Motor neuron (in vitro differentiated cells): ENCODE data around the gene KMO. TPM values are rescaled to one million over a fixed set of nuclear protein-coding genes. Genes with fewer than 3 reads are reported as not detected.

ENCODE experiments used
- ATAC-seq, 8 experiments: fragments of 200-7000 bp; cut with Tn5 transposase; replicated peaks in 6 of 8; 2 replicates each; pipeline ENCODE4 v1.8.0; 2021; ENCODE audit warnings: mild to moderate bottlenecking in 8 of 8, moderate library complexity in 8 of 8
- H3K27ac ChIP-seq, 2 donors: fragments of 250-450 bp; sonication (Bioruptor Pico); 2 replicates each; pipeline ENCODE4 v1.9.0; 2021; ENCODE audit warnings: antibody characterized with exemption in 2 of 2, mild to moderate bottlenecking in 2 of 2, moderate library complexity in 1 of 2
- H3K4me1 ChIP-seq, 2 donors: fragments of 250-450 bp; sonication (Bioruptor Pico); replicated peaks in 1 of 2; 2 replicates each; pipeline ENCODE4 v1.6.1; 2021; ENCODE audit warnings: antibody characterized with exemption in 2 of 2, mild to moderate bottlenecking in 2 of 2, moderate library complexity in 1 of 2
- H3K4me3 ChIP-seq, 5 donors: fragments of 250-450 bp; sonication (Bioruptor Pico); 2 replicates each; pipeline ENCODE4 v1.9.0; 2021; ENCODE audit warnings: antibody characterized with exemption in 5 of 5, mild to moderate bottlenecking in 5 of 5, moderate library complexity in 4 of 5
- WGBS, 10 experiments: fragments of 450-650 bp; shearing (Covaris generic); methylation state at CpG; one replicate each; pipeline ENCODE4 v1.0.0; 2022; 5-methylcytosine and 5-hydroxymethylcytosine counted together
- in situ Hi-C, 9 experiments: fragments of 400-800 bp; cut with MboI; loops; one replicate each; pipeline ENCODE4 v1.15.0; 2021; ENCODE audit warnings: low sequenced_read_pairs in 9 of 9, low pct_unique_long_range_greater_than_20kb in 2 of 9; ENCODE audit not compliant: unreplicated experiment in 9 of 9
- total RNA-seq, 8 experiments: library from RNA; unstranded; fragments of 300-600 nt; gene quantifications; 2 replicates each; pipeline versions ENCODE4 v1.2.3 to v1.2.4, GENCODE V29; 2022

The KMO gene
- under 1 TPM; 0.05 to 0.57 (median 0.15) TPM for total RNA-seq

DNA sequence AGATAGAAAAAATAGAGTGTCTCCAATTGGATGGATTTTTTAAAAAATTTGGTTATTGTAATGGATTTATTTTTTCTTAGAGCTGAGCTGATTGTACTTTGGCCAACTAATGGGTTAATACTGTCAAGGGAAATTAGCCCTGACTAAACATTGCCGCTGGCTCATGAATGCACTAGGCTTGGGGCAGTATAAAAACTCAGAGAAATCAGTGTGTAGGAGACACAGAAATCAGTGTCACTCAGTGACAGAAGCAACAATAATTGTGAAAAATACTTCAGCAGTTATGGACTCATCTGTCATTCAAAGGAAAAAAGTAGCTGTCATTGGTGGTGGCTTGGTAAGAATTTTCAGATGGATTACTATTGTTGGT, at the start of gene KMO:
Gene KMO (plus strand): TSS at position 217 of the 370 bp plus-strand sequence. CDS start 67 bp downstream, at position 284.
- Histone ChIP-seq H3K27ac (no peak within 1 kb of the TSS), H3K4me1 (peaks cover 0 to 3% of the 10 kb centered on the region in 2 donors), H3K4me3 (peak within 1 kb of the TSS in 4 of 5 donors; percentile 10 to 18 (median 12))
- peak in 3 of 8 experiments; percentile 31 to 54 (median 49) for ATAC-seq
- 0 to 85% (median 0%) methylated on average over 1 of the region's 1 CpG; no CpG with 5 or more reads in 1 of the 10 experiments for WGBS, 10 experiments
- in situ Hi-C loops, result loop anchor here in 4 of 9 experiments (25.0 kb wide), 2 partner anchors 305 to 480 kb away; partner anchors contain the start of gene EXO1 (in 3 of the 4)

DNA sequence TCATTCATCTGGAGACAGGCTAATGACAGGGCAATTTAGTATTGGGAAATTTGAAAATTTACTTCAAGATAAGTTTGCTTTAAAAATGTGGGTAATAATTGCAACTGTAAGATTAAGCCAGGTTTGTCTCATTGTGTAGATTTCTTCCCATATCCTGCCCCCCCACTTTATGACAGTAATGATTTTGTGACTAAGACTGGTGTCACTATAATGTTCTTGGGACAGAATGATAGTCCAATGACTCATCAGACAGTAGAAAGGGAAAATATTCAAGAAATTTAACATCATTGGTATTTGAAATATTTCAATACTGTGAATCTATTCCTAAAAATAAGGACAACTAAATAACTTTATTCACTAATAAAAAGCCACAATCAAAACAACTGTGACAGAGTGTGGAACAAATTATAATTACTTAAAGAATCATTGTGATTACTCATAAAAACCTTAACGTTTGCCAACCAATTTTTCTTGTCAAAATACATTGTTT, 49.4 kb upstream of the KMO start:
- H3K4me1 ChIP-seq, result no peaks in the 10 kb centered on the region
- peak in 4 of 8 experiments; percentile 40 to 76 (median 56) for ATAC-seq
- no peak overlapping the region for H3K27ac ChIP-seq
- in situ Hi-C loops, result loop anchor here in 6 of 9 experiments (25.0 kb wide), 2 partner anchors 596 to 746 kb away; no protein-coding TSS in a partner anchor
- no peak overlapping the region for H3K4me3 ChIP-seq
- WGBS, 10 experiments, result 0 to 100% (median 47%) methylated on average over 1 of the region's 1 CpG

DNA sequence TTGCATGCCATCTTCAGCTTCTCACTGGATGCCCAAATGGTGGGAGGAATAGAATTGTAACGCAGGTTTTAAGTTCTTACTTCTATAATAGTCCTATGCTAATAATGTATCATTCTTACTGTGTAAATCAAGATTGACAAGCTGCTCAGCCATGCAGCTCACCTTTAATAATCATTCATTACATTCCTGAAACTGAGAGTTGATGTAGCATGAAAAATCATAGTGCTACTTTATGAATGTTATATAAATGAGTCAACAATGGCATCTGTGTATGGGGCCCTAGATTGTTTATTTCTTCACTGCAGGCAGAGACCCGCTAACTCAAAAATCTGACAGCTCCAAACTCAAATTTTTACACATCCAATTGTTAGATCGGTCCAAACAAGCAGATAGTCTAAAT, 47.0 kb upstream of the KMO start:
- Histone ChIP-seq H3K4me1 (no peaks in the 10 kb centered on the region), H3K4me3 (no peak overlapping the region), H3K27ac (no peak overlapping the region)
- in situ Hi-C loops, result loop anchor here in 6 of 9 experiments (25.0 kb wide), 2 partner anchors 598 to 748 kb away; no protein-coding TSS in a partner anchor
- WGBS, 10 experiments, result 92 to 100% (median 100%) methylated on average over 1 to 3 of the region's 3 CpGs
- no peak for ATAC-seq

DNA sequence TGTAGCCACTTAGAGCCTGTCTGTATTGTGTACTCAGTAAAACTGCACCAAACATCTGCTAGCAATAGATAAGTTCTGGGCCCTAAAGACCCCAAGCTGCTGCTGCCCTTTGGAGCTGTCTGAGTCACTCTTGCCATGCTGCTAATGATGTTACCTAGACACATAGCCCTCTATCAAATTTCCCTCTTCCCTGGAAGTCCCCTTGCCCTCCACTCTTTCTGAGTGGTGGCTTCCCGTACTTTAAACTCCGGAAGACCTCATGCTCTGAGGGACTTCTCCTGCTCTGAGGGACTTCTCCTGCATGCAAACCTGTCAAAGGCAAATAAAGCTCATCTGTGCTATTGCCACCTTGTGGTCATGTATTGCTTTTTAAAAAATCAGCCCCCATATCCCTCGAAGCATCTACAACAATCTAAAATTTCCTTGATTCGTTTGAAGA, 46.6 kb upstream of the KMO start:
- WGBS, 10 experiments, result 40 to 90% (median 80%) methylated on average over 1 to 4 of the region's 4 CpGs; no CpG with 5 or more reads in 3 of the 10 experiments
- no peaks in the 10 kb centered on the region for H3K4me1 ChIP-seq
- H3K4me3 ChIP-seq, result no peak overlapping the region
- no peak overlapping the region for H3K27ac ChIP-seq
- peak in 1 of 8 experiments; percentile 35 for ATAC-seq
- in situ Hi-C loops, result loop anchor here in 6 of 9 experiments (25.0 kb wide), 2 partner anchors 598 to 748 kb away; no protein-coding TSS in a partner anchor

DNA sequence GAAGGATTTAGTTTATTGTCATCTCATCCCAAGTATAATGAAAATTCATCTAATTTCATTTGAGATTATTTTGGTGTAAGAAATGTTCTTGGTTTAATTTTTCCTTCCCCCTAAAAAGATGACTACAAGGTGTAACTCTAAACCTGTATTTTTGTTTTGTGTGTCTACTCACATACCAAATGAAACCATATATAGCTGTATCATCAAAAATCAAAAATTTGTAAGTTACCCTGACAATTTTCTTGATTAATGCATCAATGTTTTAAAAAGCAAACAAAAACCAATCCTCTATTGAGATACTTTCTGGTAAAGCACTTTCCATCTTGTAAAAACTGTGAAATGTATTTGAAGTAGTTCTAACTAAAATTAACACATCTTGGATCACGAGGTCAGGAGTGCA, 43.4 kb upstream of the KMO start:
- Histone ChIP-seq H3K4me3 (no peak overlapping the region), H3K4me1 (no peaks in the 10 kb centered on the region), H3K27ac (no peak overlapping the region)
- WGBS, 10 experiments, result 80 to 100% (median 100%) methylated on average over 1 of the region's 1 CpG; no CpG with 5 or more reads in 2 of the 10 experiments
- ATAC-seq, result no peak
- in situ Hi-C loops, result loop anchor here in 6 of 9 experiments (25.0 kb wide), 2 partner anchors 601 to 751 kb away; no protein-coding TSS in a partner anchor

- no peak overlapping the region for H3K4me3 ChIP-seq
- WGBS, 10 experiments, result 95 to 100% (median 100%) methylated on average over 1 to 5 of the region's 5 CpGs; no CpG with 5 or more reads in 1 of the 10 experiments
- no peaks in the 10 kb centered on the region for H3K4me1 ChIP-seq
- in situ Hi-C loops, result loop anchor here in 6 of 9 experiments (25.0 kb wide), 2 partner anchors 608 to 758 kb away; no protein-coding TSS in a partner anchor
- peak in 1 of 8 experiments; percentile 25 for ATAC-seq
- H3K27ac ChIP-seq, result no peak overlapping the region
These were observed 36.4 kb upstream of the KMO start for GRCh38 chr1:241495741-241496140.

DNA sequence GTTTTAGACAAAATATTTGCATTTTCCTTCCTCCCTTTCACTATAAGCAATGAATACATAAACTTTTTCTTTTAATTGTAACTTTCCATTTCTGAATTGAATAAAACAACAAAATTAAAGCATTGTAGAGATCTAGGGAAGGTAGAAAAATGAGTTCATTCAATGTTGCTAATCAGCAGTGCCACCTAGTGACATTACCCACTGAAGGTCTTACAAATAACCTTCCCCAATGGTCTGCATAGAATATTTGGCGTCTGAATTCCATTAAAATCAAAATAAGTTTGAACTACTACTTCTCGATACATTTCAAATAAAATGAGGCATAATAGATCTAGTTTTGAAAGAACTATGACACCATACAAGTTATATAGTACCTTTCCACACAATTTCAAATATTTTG, 32.3 kb upstream of the KMO start:
- in situ Hi-C loops, result loop anchor here in 6 of 9 experiments (25.0 kb wide), 2 partner anchors 613 to 763 kb away; no protein-coding TSS in a partner anchor
- no peaks in the 10 kb centered on the region for H3K4me1 ChIP-seq
- WGBS, 10 experiments, result 58 to 88% (median 78%) methylated on average over 1 to 2 of the region's 2 CpGs; no CpG with 5 or more reads in 1 of the 10 experiments
- no peak overlapping the region for H3K27ac ChIP-seq
- H3K4me3 ChIP-seq, result no peak overlapping the region
- peak in 5 of 8 experiments; percentile 18 to 58 (median 47) for ATAC-seq

DNA sequence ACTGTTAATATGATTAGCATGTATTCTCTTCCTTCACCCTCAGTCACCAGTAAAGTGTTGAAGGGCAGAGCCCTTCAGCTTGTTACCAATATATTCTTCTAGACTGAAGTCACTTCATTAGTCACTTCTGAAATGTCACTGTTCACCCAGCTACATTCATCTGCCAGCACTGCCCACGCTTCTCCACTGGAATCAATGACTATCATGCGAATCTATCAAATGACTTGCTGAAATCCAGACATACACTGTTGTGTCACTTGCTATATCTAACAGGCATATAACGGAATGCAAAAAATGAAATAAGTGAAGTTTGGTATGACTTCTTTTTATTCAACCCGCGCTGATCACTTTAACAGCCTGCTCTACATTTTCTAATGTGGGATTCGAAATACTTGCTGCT, 28.7 kb upstream of the KMO start:
- ATAC-seq, result no peak
- Histone ChIP-seq H3K27ac (no peak overlapping the region), H3K4me3 (no peak overlapping the region), H3K4me1 (no peaks in the 10 kb centered on the region)
- WGBS, 10 experiments, result 83 to 100% (median 95%) methylated on average over 1 to 6 of the region's 6 CpGs
- in situ Hi-C loops, result loop anchor here in 1 of 9 experiments (25.0 kb wide), 1 partner anchor 616 kb away; no protein-coding TSS in a partner anchor

DNA sequence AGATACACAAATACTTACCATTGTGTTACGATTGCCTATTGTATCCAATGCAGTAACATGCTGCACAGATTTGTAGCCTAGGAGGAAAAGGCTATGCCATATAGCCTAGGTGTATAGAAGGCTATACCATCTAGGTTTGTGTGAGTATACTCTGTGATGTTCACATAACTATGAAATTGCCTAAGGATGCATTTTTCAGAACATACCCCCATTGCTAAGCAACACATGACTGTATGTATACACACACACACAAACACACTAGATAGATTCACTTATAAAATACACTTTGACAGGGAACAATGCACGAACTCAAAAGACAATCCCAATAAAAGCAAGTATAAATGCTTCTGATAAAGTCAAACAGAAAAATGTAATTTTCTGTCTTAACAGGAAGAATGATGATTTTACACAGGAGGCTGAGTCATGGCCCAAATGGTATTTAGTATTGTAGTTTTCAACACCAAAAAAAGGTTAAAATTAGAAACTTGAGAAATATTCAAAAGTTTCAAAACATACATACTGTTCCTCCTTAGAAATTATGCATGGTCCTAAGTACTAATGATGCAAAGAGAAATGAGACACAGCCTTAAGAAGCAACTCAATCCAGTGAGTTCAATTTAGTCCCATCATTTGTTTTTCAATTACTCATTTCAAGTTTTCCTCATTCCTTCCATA, 24.9 kb upstream of the KMO start:
- no peak overlapping the region for H3K4me3 ChIP-seq
- ATAC-seq, result peak in 2 of 8 experiments; percentile 62 to 69
- 83 to 100% (median 100%) methylated on average over 1 to 2 of the region's 2 CpGs for WGBS, 10 experiments
- H3K4me1 ChIP-seq, result peaks cover 4 to 6% of the 10 kb centered on the region in 2 donors
- in situ Hi-C loops, result loop anchor here in 1 of 9 experiments (25.0 kb wide), 1 partner anchor 620 kb away; no protein-coding TSS in a partner anchor
- no peak overlapping the region for H3K27ac ChIP-seq

- in situ Hi-C loops, result loop anchor here in 1 of 9 experiments (25.0 kb wide), 1 partner anchor 626 kb away; no protein-coding TSS in a partner anchor
These were observed 18.8 kb upstream of the KMO start for GRCh38 chr1:241513378-241513777.

DNA sequence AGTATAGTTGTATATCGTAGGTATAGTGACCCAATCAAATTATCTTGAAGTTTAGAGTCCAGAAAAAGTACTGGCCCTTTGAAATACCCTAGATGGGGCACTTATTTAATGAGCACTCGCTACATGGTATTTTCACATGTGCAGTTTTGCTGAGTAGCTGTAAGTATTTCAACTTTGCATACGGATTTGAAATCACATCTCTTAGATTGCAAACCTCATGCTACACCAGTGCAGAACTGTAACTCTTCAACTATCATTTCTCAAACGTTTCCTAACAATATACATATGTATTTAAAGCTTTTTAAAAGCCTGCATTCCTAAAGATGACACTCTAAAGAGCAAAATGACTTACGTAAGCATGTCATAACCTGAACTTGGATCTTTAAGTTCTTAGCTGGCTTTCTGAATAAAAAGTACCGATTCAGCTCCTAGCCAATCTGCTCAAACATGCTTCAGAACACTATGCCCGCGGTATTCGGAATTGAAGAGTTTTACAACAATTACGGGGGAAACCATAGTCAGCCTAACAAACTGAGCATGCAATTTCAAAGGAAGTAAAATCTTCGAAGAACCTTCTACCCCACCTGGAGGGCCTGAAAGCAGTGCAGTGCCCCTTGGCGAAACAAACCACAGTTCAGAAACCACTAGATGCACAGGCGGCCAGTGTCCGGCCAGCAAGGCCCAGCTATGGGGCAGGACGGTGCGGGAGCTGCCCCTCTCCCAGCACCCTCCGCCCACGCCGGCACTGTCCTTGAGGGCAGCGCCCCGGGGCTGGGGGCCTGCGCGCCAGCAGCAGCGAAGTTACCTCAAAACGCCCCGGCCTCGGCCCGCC, 13.5 kb upstream of the KMO start:
- in situ Hi-C loops, result loop anchor here in 1 of 9 experiments (25.0 kb wide), 1 partner anchor 631 kb away; no protein-coding TSS in a partner anchor
- peak in 2 of 8 experiments; percentile 31 to 33 for ATAC-seq
- Histone ChIP-seq H3K4me3 (peak overlapping the region; percentile 73 to 97 (median 76)), H3K27ac (peak overlapping the region; percentile 64 to 72), H3K4me1 (peaks cover 4 to 32% of the 10 kb centered on the region in 2 donors)
- WGBS, 10 experiments, result 0 to 13% (median 4%) methylated on average over 4 to 16 of the region's 28 CpGs

More at GRCh38 chr1:241513378-241513777, 18.8 kb upstream of the KMO start:
- Histone ChIP-seq H3K27ac (no peak overlapping the region), H3K4me1 (peaks cover 7 to 36% of the 10 kb centered on the region in 2 donors), H3K4me3 (no peak overlapping the region)
- WGBS, 10 experiments, result 68 to 97% (median 85%) methylated on average over 1 to 5 of the region's 5 CpGs
- no peak for ATAC-seq
